Endothelial cell (in vitro differentiated cells): ENCODE measurements around the gene UGCG. TPM values are rescaled to one million over a fixed set of nuclear protein-coding genes. Genes with fewer than 3 reads are reported as not detected.
"Not testable (repeated sequence)": the region's sequence is repeated elsewhere in the genome, so short reads cannot be mapped to it uniquely, and the experiment has no call there.

Experiments used
- DNase-seq: peaks from one replicate; pipeline ENCODE4 v3.0.0; 2021; ENCODE audit warnings: low spot score
- H3K27ac Mint-ChIP-seq: one replicate; pipeline ENCODE4 v1.8.0; 2021; ENCODE audit warnings: mixed read lengths, inconsistent platforms; ENCODE audit not compliant: unreplicated experiment
- H3K27me3 Mint-ChIP-seq: one replicate; pipeline ENCODE4 v1.8.0; 2021; ENCODE audit warnings: mild to moderate bottlenecking, moderate library complexity, mixed read lengths, inconsistent platforms; ENCODE audit not compliant: unreplicated experiment
- H3K36me3 Mint-ChIP-seq: one replicate; pipeline ENCODE4 v1.8.0; 2021; ENCODE audit warnings: mild to moderate bottlenecking, low read depth, mixed read lengths, inconsistent platforms; ENCODE audit not compliant: unreplicated experiment
- H3K4me1 Mint-ChIP-seq: one replicate; pipeline ENCODE4 v1.8.0; 2021; ENCODE audit warnings: mild to moderate bottlenecking, mixed read lengths, inconsistent platforms; ENCODE audit not compliant: unreplicated experiment
- H3K4me3 Mint-ChIP-seq: one replicate; pipeline ENCODE4 v1.8.0; 2021; ENCODE audit warnings: mild to moderate bottlenecking, mixed read lengths, inconsistent platforms; ENCODE audit not compliant: unreplicated experiment
- H3K9me3 Mint-ChIP-seq: one replicate; pipeline ENCODE4 v1.8.0; 2021; ENCODE audit warnings: mixed read lengths, inconsistent platforms; ENCODE audit not compliant: unreplicated experiment
- total RNA-seq: library from RNA; stranded (reverse); fragmentation: NEBNext Ultra II Directional; extraction: Animal tissue kit (Norgen Biotek cat#: 25700); gene quantifications from one replicate; pipeline ENCODE4 v1.2.1, GENCODE V29; 2021; ENCODE audit not compliant: unreplicated experiment
- TF ChIP-seq, protein P1 (sequence below): fragments of 200-600 bp; sonication (generic); IDR thresholded peaks from one replicate; pipeline ENCODE4 v1.5.0; 2021; ENCODE audit warnings: antibody characterized with exemption; ENCODE audit not compliant: unreplicated experiment

The UGCG gene
- total RNA-seq, 1 donor from 2014 or later, result 14.1 TPM

DNA sequence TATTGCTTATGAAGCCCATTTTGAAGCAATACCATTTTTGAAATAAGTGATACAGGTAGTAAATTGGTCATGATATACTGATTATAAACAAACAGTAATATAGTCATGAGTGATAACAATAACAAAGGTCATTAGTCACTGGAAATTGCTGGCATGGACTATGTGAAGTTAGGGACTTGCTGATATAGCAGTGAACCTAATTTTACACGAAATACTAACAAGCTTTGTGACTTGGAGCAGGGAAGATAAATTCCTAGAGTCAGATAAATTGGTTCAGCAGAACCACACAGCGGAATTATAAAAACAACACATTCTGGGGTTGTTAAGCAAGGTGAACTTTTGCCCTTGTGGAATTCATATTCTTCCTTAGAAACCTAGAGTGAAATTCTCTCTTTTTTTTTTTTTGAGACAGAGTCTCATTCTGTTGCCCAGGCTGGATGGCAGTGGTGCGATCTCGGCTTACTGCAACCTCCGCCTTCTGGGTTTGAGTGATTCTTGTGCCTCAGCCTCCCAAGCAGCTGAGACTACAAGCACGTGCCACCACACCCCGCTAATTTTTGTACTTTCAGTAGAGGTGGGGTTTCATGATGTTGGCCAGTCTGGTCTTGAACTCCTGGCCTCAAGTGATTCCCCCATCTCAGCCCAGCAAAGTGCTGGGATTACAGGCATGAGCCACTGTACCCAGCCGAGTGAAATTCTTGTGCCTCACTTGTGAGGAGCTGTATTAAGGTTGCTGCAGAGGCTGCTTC, 6.0 kb downstream of the UGCG start:
- Mint-ChIP-seq H3K36me3 (no peaks in the 10 kb centered on the region), H3K27me3 (no peaks in the 10 kb centered on the region), H3K4me3 (no peak overlapping the region), H3K27ac (no peak overlapping the region), H3K9me3 (no peaks in the 10 kb centered on the region), H3K4me1 (no peaks in the 10 kb centered on the region)
- DNase-seq, result no peak
- TF ChIP-seq, protein P1, sequence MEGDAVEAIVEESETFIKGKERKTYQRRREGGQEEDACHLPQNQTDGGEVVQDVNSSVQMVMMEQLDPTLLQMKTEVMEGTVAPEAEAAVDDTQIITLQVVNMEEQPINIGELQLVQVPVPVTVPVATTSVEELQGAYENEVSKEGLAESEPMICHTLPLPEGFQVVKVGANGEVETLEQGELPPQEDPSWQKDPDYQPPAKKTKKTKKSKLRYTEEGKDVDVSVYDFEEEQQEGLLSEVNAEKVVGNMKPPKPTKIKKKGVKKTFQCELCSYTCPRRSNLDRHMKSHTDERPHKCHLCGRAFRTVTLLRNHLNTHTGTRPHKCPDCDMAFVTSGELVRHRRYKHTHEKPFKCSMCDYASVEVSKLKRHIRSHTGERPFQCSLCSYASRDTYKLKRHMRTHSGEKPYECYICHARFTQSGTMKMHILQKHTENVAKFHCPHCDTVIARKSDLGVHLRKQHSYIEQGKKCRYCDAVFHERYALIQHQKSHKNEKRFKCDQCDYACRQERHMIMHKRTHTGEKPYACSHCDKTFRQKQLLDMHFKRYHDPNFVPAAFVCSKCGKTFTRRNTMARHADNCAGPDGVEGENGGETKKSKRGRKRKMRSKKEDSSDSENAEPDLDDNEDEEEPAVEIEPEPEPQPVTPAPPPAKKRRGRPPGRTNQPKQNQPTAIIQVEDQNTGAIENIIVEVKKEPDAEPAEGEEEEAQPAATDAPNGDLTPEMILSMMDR, result no peak

DNA sequence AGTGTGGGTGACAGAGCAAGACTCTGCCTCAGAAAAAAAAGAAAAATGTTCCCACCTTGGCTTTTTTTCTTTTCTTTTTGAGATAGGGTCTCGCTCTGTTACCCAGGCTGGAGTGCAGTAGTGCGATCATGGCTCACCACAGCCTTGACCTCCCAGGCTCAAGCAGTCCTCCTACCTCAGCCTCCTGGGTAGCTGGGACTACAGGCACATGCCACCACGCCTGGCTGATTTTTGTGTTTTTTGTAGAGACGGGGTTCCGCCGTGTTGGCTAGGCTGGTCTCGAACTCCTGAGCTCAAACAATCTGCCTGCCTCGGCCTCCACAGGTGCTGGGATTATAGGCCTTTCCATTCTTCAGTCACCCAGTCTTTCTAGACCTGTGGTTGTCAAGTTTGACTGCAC, 6.9 kb downstream of the UGCG start:
- DNase-seq, H3K4me3 Mint-ChIP-seq, H3K27ac Mint-ChIP-seq, H3K4me1 Mint-ChIP-seq, H3K36me3 Mint-ChIP-seq, H3K9me3 Mint-ChIP-seq, H3K27me3 Mint-ChIP-seq: not testable (repeated sequence)

DNA sequence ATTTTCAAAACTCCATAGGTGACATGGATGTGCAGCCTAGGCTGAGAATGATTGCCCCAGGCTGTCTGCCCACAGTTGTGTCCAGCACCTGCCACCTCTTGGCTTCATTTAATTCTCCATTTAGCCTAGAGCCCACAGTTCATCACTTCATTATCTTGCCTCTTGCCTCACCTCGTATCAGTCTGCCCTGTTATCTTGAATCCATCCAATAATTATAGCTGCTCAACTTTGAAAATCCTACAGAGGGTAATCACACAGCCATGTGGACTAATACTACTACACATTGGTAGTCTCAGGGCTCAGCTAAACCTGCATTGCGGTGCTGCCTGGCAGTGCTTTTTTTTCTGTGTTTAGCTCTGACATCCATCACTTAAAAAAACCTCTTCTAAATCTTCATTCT, 7.4 kb downstream of the UGCG start:
- Mint-ChIP-seq H3K9me3 (no peaks in the 10 kb centered on the region), H3K36me3 (no peaks in the 10 kb centered on the region), H3K27me3 (peaks cover 1% of the 10 kb centered on the region), H3K4me1 (no peaks in the 10 kb centered on the region), H3K4me3 (no peak overlapping the region), H3K27ac (no peak overlapping the region)
- DNase-seq, result no peak
- TF ChIP-seq, protein P1, result no peak

DNA sequence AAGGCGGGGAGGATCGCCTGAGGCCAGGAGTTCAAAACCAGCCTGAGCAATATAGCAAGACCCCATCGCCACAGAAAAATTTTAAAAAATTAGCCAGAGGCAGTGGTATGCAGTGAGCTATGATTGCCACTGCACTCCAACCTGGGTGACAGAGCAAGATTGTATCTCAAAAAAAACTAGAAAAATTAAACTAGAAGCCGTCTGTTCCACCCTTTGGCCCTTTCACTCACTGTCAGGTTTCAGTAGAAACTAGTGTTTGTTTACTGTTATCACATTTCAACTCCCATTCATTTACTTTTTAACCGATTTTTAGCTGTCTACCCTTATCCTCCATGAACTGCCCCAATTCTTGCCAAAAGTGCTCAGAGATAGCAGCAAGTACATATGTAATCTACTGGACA, 8.3 kb downstream of the UGCG start:
- Mint-ChIP-seq H3K9me3 (no peaks in the 10 kb centered on the region), H3K36me3 (no peaks in the 10 kb centered on the region), H3K27me3 (peaks cover 1% of the 10 kb centered on the region), H3K4me1 (no peaks in the 10 kb centered on the region), H3K4me3 (no peak overlapping the region), H3K27ac (no peak overlapping the region)
- no peak for DNase-seq
- TF ChIP-seq, protein P1, result no peak

DNA sequence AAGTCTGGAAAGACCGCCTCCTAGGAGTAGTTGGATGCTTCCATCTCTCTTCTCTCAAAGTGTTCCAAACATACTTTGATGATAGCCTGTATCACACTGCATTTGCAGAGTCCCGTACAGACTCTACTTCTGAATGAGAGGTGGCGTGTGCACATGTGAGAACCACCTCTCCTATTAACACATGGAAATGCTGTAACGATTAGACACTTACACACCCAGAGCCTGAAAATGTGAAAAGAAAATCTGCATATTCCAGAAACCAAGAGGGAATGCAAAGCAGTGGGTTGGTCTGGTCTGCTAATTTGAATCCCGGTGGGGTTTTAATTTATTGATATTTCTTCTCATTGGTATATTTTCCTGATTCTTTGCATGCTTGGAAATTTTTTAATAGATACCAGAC, 10.5 kb downstream of the UGCG start:
- Mint-ChIP-seq H3K27me3 (peaks cover 1% of the 10 kb centered on the region), H3K4me3 (no peak overlapping the region), H3K27ac (no peak overlapping the region), H3K4me1 (no peaks in the 10 kb centered on the region), H3K9me3 (no peaks in the 10 kb centered on the region), H3K36me3 (no peaks in the 10 kb centered on the region)
- DNase-seq, result no peak
- TF ChIP-seq, protein P1, result no peak
